Liver (tissue), 9 donors: ENCODE data around the gene MAP6. TPM values are rescaled to one million over a fixed set of nuclear protein-coding genes. Genes with fewer than 3 reads are reported as not detected.

Source experiments
- DNase-seq: peaks from one replicate; pipeline ENCODE4 v3.0.0-alpha.2; 2017; ENCODE audit warnings: low spot score
- H3K27ac ChIP-seq, 2 donors: one replicate each; pipeline ENCODE4 v1.7.0; 2013; ENCODE audit warnings: inconsistent platforms in 2 of 2, low read length in 2 of 2, control low read depth in 1 of 2, low read depth in 1 of 2, mild to moderate bottlenecking in 1 of 2
- H3K27me3 ChIP-seq, 4 donors: one replicate each; pipeline versions ENCODE4 v1.6.1 to v1.7.0; 2013; ENCODE audit warnings: low read length in 3 of 4, inconsistent platforms in 1 of 4, mild to moderate bottlenecking in 1 of 4, moderate library complexity in 1 of 4; ENCODE audit not compliant: control insufficient read depth in 4 of 4, insufficient read depth in 4 of 4
- H3K36me3 ChIP-seq, 4 donors: one replicate each; pipeline versions ENCODE4 v1.6.1 to v1.7.0; 2013; ENCODE audit warnings: low read length in 3 of 4, mild to moderate bottlenecking in 3 of 4, low read depth in 1 of 4, moderate library complexity in 1 of 4; ENCODE audit not compliant: control insufficient read depth in 4 of 4, insufficient read depth in 3 of 4
- H3K4me1 ChIP-seq, 4 donors: one replicate each; pipeline versions ENCODE4 v1.6.1 to v1.7.0; 2013; ENCODE audit warnings: low read length in 3 of 4, mild to moderate bottlenecking in 3 of 4, moderate library complexity in 1 of 4; ENCODE audit not compliant: control insufficient read depth in 4 of 4, insufficient read depth in 4 of 4
- H3K4me3 ChIP-seq, 3 donors: one replicate each; pipeline versions ENCODE4 v1.6.1 to v1.7.0; 2013; ENCODE audit warnings: low read length in 3 of 3, control low read depth in 1 of 3, low read depth in 1 of 3, mild to moderate bottlenecking in 1 of 3
- H3K9ac ChIP-seq, 2 donors: one replicate each; pipeline ENCODE4 v1.7.0; 2013; ENCODE audit warnings: low read length in 2 of 2, mild to moderate bottlenecking in 2 of 2, moderate library complexity in 2 of 2, control low read depth in 1 of 2, low read depth in 1 of 2
- H3K9me3 ChIP-seq, 4 donors: one replicate each; pipeline versions ENCODE4 v1.6.1 to v1.7.0; 2013; ENCODE audit warnings: low read length in 3 of 4; ENCODE audit not compliant: control insufficient read depth in 4 of 4
- EGR1 ChIP-seq, 2 donors: IDR thresholded peaks; 2 replicates each; pipeline ENCODE4 v1.6.1; 2016 to 2018; ENCODE audit warnings: antibody characterized with exemption in 2 of 2, low read depth in 2 of 2
- FOXA1 ChIP-seq: IDR thresholded peaks from 2 replicates; pipeline ENCODE4 v1.6.1; 2016; ENCODE audit warnings: antibody characterized with exemption
- FOXA2 ChIP-seq: IDR thresholded peaks from 2 replicates; pipeline ENCODE4 v1.6.1; 2016; ENCODE audit warnings: antibody characterized with exemption
- GABPA ChIP-seq, 2 donors: IDR thresholded peaks in 1 of 2; conservative IDR thresholded peaks in 1 of 2; 2 replicates each; pipeline ENCODE4 v1.6.1; 2016; ENCODE audit warnings: antibody characterized with exemption in 2 of 2, mild to moderate bottlenecking in 1 of 2, moderate library complexity in 1 of 2
- HNF4A ChIP-seq, 2 donors: conservative IDR thresholded peaks; 2 replicates each; pipeline ENCODE4 v1.6.1; 2016; ENCODE audit warnings: antibody characterized with exemption in 2 of 2, mild to moderate bottlenecking in 2 of 2
- JUND ChIP-seq, 2 donors: IDR thresholded peaks; 2 replicates each; pipeline ENCODE4 v1.6.1; 2016; ENCODE audit warnings: antibody characterized with exemption in 2 of 2
- NR2F2 ChIP-seq: IDR thresholded peaks from 2 replicates; pipeline ENCODE4 v1.6.1; 2016; ENCODE audit warnings: antibody characterized with exemption
- RAD21 ChIP-seq, 2 donors: IDR thresholded peaks; 2 replicates each; pipeline ENCODE4 v1.6.1; 2016; ENCODE audit warnings: antibody characterized with exemption in 2 of 2, mild to moderate bottlenecking in 2 of 2
- RXRA ChIP-seq, 2 donors: IDR thresholded peaks; 2 replicates each; pipeline ENCODE4 v1.6.1; 2017 to 2018; ENCODE audit warnings: antibody characterized with exemption in 2 of 2, mild to moderate bottlenecking in 1 of 2
- SP1 ChIP-seq: IDR thresholded peaks from 2 replicates; pipeline ENCODE4 v1.6.1; 2018; ENCODE audit warnings: antibody characterized with exemption, mild to moderate bottlenecking
- TAF1 ChIP-seq: conservative IDR thresholded peaks from 2 replicates; pipeline ENCODE4 v1.6.1; 2016; ENCODE audit warnings: antibody characterized with exemption, mild to moderate bottlenecking
- YY1 ChIP-seq: IDR thresholded peaks from 2 replicates; pipeline ENCODE4 v1.6.1; 2016; ENCODE audit warnings: antibody characterized with exemption, mild to moderate bottlenecking
- WGBS: extraction: QIAGEN DNeasy Blood & Tissue Kit; methylation state at CpG from one replicate; pipeline ENCODE4 v1.1.7; 2013; 5-methylcytosine and 5-hydroxymethylcytosine counted together
- polyA plus RNA-seq, 2 donors: library from polyadenylated mRNA; stranded (reverse) in 1 of 2; unstranded in 1 of 2; fragments of 200-250 nt in 1 of 2; fragments of >200 nt in 1 of 2; fragmentation: Nextera tagmentation in 1 of 2; extraction: Ambion mirVana in 1 of 2; gene quantifications; one replicate each; pipeline versions ENCODE4 v1.2.1 to v1.2.3, GENCODE V29; 2013 to 2015
- total RNA-seq, 2 donors: library from RNA; depleted of rRNA; stranded (reverse); fragments of >200 nt; gene quantifications; one replicate each; pipeline ENCODE4 v1.2.3, GENCODE V29; 2014
- TF ChIP-seq, protein P1 (sequence below): IDR thresholded peaks from 2 replicates; pipeline ENCODE4 v1.6.1; 2016; ENCODE audit warnings: antibody characterized with exemption
- TF ChIP-seq, protein P2 (sequence below): IDR thresholded peaks from 2 replicates; pipeline ENCODE4 v1.6.1; 2016; ENCODE audit warnings: antibody characterized with exemption
- TF ChIP-seq, protein P3 (sequence below): IDR thresholded peaks from 2 replicates; pipeline ENCODE4 v1.6.1; 2016; ENCODE audit warnings: antibody characterized with exemption
- TF ChIP-seq, protein P4 (sequence below): IDR thresholded peaks from 2 replicates; pipeline ENCODE4 v1.6.1; 2016; ENCODE audit warnings: antibody characterized with exemption, mild to moderate bottlenecking
- TF ChIP-seq, protein P5 (sequence below): fragments of 150-350 bp; IDR thresholded peaks from 2 replicates; pipeline ENCODE4 v1.5.1; 2017; ENCODE audit warnings: improper control_type of control experiment, low read depth, low read length; ENCODE audit not compliant: missing input control
- donor health status: healthy.
- donor health status: healthy.
- donor health status: healthy.
- donor health status: healthy.
- donor health status: healthy.

The MAP6 gene
- total and polyA plus RNA-seq, 4 donors = 0.22 to 0.36 (median 0.24) TPM

DNA sequence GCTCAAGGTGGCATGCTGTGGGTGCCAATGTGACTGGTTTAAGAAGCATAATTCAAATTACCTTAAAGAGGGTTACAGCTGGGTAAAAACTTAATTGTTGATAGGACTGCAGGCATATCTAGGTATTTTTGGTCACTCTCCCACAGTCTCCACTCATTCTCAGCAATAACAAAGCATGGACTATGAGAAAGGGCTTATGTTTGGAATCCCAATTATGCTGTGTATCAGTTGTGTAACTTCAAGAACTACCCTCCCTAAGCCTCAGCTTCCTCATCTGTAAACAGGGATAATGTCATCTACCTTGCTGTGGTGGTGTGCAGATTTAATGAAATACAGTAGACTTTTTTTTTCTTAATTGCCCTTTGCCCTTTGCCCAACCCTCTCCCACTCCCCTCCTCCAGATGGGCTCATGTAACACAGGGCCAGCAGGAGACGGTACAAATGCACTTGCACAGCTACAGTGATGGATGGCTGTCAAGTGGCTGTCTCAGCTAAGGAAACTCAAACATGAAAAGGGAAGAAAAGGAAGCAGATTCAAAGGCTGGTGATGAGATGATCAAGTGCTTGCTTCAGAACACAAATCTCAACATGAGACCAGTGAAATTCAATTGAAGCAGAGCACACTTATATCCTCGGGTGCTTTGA lies 37.6 kb downstream of the MAP6 start:
- H3K27ac ChIP-seq = no peak overlapping the region
- no peaks in the 10 kb centered on the region for H3K9me3 ChIP-seq
- no peaks in the 10 kb centered on the region for H3K36me3 ChIP-seq
- no peak overlapping the region for H3K4me3 ChIP-seq
- H3K27me3 ChIP-seq = no peaks in the 10 kb centered on the region
- 59% methylated on average over 2 of the region's 2 CpGs for WGBS
- no peaks in the 10 kb centered on the region for H3K4me1 ChIP-seq
- TF ChIP-seq SP1 (no peak), NR2F2 (no peak), RAD21 (IDR thresholded peaks at IDR 0.05) (no peak), GABPA (IDR thresholded peaks at IDR 0.05 in 1 of 2, conservative IDR thresholded peaks at IDR 0.05 in 1 of 2) (no peak), TAF1 (no peak), JUND (IDR thresholded peaks at IDR 0.05) (no peak), YY1 (no peak), FOXA1 (no peak), RXRA (IDR thresholded peaks at IDR 0.05) (no peak), EGR1 (IDR thresholded peaks at IDR 0.05; ENCODE audit: low read depth in 2 of 2) (no peak)
- TF ChIP-seq, protein P1, sequence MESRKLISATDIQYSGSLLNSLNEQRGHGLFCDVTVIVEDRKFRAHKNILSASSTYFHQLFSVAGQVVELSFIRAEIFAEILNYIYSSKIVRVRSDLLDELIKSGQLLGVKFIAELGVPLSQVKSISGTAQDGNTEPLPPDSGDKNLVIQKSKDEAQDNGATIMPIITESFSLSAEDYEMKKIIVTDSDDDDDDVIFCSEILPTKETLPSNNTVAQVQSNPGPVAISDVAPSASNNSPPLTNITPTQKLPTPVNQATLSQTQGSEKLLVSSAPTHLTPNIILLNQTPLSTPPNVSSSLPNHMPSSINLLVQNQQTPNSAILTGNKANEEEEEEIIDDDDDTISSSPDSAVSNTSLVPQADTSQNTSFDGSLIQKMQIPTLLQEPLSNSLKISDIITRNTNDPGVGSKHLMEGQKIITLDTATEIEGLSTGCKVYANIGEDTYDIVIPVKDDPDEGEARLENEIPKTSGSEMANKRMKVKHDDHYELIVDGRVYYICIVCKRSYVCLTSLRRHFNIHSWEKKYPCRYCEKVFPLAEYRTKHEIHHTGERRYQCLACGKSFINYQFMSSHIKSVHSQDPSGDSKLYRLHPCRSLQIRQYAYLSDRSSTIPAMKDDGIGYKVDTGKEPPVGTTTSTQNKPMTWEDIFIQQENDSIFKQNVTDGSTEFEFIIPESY = no peak
- TF ChIP-seq, protein P2, sequence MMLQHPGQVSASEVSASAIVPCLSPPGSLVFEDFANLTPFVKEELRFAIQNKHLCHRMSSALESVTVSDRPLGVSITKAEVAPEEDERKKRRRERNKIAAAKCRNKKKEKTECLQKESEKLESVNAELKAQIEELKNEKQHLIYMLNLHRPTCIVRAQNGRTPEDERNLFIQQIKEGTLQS = no peak
- DNase-seq = no peak
- H3K9ac ChIP-seq = no peak overlapping the region

DNA sequence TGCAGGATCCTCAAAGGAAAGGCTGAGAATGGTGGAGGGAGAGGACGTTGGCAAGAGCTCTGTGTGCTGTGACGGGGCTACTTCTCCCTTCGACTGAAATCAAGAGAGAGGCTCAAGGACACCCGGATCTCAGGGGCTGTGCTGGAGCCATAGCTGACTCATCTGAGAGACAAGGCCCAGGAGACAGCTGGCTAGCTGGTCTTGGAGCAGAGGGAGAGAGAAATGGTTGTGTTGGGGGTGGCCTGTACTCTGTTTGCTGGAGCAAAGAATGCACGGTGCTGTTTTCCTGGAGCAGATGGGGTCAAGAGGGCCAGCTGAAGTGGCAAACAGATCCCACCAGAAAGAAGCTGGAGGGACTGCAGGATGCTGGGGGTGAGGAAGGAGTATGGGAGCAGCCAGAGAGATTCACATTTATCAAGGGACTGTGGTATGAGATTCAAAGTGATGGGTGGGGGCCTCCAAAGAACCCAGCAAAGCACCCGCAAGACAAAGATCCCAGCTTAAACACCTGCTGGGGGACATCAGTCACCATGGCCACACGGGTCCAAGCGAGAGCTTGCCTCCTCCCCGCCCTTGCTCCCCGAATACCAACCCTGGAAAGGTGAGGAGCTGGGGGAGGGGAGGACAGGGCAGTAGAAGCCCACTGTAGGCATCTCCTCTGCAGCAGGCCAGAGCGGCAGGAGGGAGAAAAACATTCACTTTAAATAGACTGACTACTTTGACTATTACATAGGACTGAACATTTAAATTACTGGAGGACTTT lies 40.8 kb downstream of the MAP6 start:
- no peaks in the 10 kb centered on the region for H3K9me3 ChIP-seq
- no peak overlapping the region for H3K27ac ChIP-seq
- no peaks in the 10 kb centered on the region for H3K36me3 ChIP-seq
- WGBS = 77% methylated on average over 11 of the region's 11 CpGs
- TF ChIP-seq SP1 (no peak), HNF4A (conservative IDR thresholded peaks at IDR 0.05) (no peak)
- H3K4me1 ChIP-seq = no peaks in the 10 kb centered on the region
- no peaks in the 10 kb centered on the region for H3K27me3 ChIP-seq
- no peak overlapping the region for H3K9ac ChIP-seq
- DNase-seq = no peak
- H3K4me3 ChIP-seq = no peak overlapping the region

DNA sequence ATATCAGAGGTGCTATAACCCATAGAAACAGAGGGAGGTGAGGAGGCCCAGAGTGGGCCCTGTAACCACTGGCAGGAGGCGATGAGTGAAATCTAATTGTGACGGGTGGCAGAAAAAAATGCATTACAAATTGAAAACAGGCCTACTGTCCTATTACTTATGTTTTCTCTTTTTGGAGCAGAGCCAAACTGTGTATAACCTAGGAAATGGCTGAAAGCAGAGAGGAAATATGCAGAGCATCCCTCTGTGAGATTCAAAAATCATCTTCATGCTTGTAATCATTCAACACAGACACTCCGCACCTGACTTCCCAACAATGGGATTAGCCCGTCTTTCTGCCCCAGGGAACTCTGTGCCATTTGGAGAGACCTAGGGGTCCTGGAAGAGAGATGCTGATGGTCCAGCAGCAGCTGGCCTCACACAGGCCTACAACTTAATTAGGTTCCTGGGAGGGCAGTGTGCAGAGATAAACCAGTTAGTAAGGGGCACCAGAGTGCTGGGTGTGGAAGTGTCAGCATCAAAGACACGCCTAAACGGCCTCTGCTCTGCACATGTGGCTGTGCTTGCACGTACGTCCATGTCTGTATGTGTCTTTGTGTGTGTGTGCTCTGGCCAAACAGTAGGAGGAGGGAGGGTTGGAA lies 41.8 kb downstream of the MAP6 start:
- Histone ChIP-seq H3K9ac (no peak overlapping the region), H3K27ac (no peak overlapping the region), H3K36me3 (no peaks in the 10 kb centered on the region), H3K4me3 (no peak overlapping the region), H3K27me3 (no peaks in the 10 kb centered on the region), H3K4me1 (no peaks in the 10 kb centered on the region), H3K9me3 (no peaks in the 10 kb centered on the region)
- WGBS = 90% methylated on average over 8 of the region's 8 CpGs
- no peak for DNase-seq
- no peak for TF ChIP-seq HNF4A (conservative IDR thresholded peaks at IDR 0.05)
- TF ChIP-seq JUND (IDR thresholded peaks at IDR 0.05) = no peak
- TF ChIP-seq RAD21 (IDR thresholded peaks at IDR 0.05) = no peak
- TF ChIP-seq, protein P3, sequence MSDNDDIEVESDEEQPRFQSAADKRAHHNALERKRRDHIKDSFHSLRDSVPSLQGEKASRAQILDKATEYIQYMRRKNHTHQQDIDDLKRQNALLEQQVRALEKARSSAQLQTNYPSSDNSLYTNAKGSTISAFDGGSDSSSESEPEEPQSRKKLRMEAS = no peak
- TF ChIP-seq, protein P4, sequence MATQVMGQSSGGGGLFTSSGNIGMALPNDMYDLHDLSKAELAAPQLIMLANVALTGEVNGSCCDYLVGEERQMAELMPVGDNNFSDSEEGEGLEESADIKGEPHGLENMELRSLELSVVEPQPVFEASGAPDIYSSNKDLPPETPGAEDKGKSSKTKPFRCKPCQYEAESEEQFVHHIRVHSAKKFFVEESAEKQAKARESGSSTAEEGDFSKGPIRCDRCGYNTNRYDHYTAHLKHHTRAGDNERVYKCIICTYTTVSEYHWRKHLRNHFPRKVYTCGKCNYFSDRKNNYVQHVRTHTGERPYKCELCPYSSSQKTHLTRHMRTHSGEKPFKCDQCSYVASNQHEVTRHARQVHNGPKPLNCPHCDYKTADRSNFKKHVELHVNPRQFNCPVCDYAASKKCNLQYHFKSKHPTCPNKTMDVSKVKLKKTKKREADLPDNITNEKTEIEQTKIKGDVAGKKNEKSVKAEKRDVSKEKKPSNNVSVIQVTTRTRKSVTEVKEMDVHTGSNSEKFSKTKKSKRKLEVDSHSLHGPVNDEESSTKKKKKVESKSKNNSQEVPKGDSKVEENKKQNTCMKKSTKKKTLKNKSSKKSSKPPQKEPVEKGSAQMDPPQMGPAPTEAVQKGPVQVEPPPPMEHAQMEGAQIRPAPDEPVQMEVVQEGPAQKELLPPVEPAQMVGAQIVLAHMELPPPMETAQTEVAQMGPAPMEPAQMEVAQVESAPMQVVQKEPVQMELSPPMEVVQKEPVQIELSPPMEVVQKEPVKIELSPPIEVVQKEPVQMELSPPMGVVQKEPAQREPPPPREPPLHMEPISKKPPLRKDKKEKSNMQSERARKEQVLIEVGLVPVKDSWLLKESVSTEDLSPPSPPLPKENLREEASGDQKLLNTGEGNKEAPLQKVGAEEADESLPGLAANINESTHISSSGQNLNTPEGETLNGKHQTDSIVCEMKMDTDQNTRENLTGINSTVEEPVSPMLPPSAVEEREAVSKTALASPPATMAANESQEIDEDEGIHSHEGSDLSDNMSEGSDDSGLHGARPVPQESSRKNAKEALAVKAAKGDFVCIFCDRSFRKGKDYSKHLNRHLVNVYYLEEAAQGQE = no peak
- TF ChIP-seq, protein P5, sequence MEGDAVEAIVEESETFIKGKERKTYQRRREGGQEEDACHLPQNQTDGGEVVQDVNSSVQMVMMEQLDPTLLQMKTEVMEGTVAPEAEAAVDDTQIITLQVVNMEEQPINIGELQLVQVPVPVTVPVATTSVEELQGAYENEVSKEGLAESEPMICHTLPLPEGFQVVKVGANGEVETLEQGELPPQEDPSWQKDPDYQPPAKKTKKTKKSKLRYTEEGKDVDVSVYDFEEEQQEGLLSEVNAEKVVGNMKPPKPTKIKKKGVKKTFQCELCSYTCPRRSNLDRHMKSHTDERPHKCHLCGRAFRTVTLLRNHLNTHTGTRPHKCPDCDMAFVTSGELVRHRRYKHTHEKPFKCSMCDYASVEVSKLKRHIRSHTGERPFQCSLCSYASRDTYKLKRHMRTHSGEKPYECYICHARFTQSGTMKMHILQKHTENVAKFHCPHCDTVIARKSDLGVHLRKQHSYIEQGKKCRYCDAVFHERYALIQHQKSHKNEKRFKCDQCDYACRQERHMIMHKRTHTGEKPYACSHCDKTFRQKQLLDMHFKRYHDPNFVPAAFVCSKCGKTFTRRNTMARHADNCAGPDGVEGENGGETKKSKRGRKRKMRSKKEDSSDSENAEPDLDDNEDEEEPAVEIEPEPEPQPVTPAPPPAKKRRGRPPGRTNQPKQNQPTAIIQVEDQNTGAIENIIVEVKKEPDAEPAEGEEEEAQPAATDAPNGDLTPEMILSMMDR = no peak
- TF ChIP-seq NR2F2 = no peak
- no peak for TF ChIP-seq FOXA2
- no peak for TF ChIP-seq SP1
